HG03196 (cell line): ENCODE data around the gene HAGH.
A peak's percentile ranks its signal among the peaks of the same experiment; 100 is the strongest.

Experiments
- ATAC-seq: cut with Tn5 transposase; IDR thresholded peaks from one replicate; pipeline ENCODE4 v1.9.1; 2021; ENCODE audit not compliant: unreplicated experiment

The HAGH gene

DNA sequence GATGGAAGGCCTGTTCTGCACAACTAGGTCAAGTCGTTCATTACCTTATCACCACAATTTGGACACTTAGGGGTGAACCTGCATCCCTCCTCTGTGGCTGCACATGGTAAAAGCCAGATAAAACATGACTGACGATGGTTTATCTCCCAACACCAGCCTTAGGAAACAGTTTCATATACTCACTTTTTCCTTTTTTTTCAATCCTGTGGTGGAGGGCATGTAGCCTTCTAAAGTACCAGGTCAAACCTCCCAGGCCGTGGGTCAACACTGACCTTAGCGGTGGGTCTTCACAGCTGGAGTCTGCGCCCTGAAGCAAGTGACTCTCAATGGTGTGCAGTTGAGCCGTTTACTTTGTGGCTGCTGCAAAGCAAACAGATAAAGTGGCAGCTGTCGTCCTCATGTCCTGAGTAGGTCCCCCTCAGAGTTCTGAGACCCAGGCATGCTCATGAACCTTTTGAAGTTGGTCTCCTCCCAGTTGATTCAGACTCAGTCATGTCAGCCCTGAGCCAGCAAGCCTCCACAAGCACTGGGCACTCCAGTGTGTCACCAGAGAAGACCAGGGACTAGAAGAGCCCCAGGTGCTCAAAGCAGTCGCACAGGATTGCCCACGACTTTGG is 6.3 kb upstream of the HAGH start:
- no peak for ATAC-seq

DNA sequence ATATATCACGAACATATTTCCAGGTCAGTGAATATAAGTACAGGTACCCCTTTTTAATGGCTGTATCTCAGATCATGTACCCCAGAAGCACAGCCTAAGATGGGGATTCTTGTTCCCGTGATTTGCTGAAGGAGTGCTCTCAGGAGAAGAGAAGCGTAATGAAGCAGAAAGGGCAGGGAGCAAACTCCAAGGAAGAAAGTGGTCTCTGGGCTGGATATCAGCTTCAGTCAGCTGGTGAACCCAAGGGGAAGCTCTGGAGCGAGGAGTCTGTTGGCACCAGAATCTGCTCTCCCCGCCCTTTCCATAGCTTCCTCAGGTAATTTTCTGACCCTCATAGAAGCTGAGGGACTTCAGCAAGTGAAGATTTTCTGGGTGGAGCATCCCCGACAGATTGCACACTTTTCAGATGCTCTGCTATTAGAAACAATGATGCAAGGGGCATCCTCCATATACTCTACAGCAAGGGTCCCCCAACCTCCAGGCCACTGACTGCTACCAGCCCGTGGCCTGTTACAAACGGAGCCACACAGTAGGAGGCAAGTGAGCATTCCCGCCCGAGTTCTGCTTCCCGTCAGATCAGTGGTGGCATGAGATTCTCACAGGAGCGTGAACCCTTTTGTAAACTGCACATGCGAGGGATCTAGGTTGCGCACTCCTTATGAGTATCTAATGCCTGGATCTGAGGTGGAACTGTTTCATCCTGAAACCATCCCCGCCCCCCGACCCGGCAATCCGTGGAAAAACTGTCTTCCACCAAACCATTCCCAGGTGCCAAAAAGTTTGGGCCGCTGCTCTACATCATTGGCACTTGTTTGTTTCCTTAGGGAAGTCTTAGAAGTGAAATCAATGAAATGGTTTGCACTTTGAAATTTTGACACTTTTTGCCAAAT is 4.8 kb upstream of the HAGH start:
- no peak for ATAC-seq

DNA sequence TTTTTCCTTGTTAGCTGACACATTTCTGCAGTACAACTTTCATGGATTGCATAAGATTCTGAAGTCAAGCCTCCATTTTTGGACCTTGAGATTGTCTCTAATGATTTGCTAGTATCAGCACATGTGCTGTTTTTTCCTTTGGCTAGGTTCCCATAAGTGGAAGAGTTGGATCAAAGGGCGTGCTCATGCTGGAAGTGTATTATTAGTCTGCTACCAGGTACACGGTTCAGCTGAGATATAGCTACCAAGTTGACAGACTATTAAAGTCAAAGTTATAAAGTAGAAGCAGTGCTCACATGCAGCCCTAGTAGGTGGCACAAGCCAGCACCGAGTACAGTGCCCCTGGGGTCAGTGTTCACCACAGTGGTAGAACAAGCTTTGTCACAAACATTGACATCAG is 3.6 kb upstream of the HAGH start:
- no peak for ATAC-seq

DNA sequence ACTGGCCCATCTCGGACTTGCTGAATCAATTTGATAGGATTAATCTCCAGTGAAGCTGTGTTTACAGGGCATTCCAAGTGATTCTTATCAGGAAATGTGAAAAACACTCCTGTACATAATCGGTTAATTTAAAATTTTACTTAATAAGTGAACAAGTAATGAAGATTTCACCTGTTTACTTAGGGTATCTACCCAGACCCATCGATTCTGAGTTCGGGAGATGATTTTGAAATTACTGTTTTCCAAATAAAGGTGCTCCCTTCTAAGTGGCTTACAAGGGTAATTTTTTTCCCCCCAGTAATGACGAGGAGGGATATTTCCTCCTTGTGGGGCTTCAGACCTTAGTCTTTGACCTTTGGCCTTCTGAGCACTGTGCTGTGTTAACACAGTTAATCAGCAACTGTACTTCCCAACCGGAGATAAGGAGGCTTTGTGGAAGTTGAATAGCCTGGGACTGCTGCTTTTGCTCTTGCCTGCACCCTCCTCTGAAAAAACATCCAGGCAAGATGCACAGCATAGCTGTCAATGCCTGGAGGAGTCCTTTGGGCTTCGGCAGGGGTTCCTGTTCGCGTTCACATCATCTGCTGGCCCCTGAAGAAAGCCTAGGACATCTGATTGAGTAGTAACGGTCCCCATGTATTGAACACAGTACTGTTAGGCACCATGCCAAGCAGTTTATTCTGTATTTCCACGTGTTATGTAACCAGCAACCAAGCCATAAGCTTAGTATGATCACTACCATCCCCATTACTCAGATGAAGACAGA is 2.2 kb upstream of the HAGH start:
- ATAC-seq = no peak

DNA sequence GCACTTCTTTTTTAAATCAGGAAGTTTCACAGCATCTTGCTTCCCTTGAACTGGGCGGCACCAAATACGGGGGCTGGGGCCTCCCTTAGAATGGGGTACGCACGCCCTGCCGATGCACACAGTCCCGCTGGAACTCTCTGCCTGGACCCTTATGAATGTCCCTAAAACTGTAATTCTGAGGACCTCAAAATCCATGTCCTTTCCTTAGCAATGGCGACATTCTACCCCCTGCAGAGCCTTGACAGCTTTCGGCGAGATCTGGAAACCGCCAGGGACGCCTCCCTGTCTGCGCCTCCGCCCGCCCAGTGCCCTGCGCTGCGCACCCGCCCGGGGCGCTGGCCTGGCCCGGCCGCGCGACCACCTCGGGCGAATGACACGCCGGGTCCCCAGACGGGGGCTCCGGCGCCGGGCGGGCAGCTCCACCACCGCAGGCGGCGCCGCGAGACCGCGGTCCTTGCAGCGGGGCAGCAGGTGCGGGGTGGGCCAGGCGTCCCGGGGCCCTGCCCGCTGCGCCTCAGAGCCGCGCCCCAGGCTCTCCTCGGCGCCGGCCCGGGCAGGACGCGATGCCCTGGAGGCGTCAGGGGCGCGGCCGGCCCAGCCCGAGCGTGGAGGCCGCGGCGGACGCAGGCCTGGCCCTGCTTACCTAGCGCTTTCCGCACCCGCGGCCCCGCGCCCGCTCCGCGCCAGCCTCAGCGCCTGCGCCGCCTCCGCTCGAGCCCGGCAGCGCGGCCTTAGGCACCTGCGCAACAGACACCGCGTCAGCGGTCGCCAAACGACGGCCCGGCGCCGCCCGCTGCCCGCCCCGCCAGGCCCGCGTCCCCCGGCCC is 548 bp downstream of the HAGH start:
- peak; percentile 44 for ATAC-seq

DNA sequence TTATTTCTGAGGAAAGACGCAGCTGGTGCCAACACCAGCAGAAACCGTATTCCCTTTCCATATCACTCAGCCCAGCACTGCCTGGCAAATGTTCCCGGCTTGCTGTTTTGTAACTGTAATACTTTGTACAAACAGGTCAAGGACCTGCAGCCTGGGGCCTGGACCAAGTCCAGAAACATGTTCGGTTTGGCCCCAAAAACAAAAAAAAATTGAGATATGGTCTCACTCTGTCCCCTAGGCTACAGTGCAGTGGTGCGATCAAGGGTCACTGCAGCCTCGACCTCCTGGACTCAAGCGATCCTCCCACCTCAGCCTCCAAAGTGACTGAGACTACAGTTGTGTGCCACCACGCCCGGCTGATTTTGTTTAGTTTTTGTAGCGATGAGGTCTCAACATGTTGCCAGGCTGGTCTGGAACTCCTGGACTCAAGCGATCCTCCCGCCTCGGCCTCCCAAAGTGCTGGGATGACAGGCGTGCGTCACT is 1.2 kb downstream of the HAGH start:
- no peak for ATAC-seq

DNA sequence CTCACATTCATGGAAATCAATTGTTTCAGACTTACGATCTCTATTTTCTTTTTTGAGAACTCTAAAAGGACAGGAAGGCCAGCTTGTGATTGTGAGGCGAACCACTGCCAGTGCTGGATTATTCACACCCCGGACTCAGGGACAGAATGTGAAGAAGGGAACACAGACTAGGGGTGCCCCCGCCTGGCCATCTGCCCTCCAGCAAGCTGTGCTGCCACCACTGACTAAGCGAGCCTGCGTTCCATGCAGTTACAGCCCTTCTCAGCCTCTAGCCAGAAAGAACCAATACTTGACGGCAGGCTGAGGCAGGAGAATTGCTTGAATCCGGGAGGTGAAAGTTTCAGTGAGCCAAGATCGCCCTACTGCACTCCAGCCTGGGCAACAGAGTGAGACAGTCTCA is 2.8 kb downstream of the HAGH start:
- no peak for ATAC-seq

DNA sequence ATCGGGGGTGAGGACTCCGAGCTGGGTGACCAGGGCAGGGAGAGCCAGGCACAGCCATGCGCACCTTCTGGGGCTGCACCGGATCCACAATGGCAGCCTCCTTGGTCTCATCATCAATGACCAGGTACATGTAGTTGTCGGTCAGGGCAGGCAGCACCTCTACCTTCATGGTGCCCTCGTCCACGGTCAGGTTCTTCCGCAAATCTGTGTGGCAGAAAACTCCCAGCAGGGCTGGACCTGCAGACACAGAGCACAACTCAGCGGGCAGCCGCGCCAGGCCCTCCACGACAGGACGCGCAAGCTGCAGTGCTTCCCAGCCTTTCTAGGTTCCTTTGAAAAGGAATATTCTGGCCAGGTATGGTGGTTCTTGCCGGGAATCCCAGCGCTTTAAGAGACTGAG is 3.8 kb downstream of the HAGH start:
- no peak for ATAC-seq

DNA sequence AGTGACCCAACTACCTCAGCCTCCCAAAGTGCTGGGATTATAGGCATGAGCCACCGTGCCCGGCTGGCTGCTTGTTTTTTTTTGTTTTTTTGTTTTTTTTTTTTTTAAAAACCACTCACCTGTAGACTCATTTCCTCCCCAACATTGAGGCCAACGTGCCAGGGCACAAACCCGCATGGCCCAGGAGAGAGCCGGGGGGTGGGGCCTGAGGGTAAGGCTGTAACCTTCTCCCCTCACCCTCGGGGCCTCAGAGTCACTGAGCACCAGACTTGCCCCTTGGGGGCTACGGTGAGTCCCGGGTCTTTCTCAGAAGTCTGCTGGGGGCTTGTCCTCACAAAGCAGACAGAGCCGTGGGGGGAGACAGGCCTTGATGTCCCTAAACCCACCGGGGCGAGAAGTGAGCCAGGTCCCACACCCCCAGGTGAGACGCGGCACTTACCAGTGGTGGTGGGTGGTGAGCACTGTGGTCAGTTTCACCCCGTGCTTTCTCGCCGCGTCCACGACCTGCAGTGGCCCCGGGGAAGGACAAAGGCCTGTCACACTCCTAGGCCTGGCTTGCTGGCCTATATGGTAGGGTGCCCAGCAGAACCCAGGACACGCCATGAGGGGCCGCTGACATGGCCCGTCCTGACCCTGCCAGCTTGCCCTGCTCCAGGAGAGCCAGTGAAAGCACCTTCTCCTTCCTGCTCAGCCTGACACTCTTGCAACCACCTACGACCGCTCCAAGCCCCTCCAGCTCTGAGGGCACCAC is 4.6 kb downstream of the HAGH start:
- no peak for ATAC-seq

DNA sequence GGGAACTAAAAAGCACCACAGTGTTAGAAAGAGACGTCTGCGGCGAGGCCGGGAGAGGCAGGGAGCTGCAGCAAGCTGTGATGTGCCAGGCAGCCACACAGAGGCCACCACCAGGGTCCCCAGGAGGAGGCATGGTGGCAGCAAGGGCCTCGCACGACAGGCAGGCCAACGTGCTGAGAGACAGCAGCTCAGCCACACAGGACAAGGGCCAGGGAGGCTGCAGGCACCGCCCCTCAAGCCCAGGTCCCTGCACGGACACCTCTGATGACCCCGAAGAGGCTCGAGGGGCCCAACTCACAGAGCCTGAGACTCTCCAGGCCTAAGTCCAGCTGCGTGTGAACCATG is 5.7 kb downstream of the HAGH start:
- no peak for ATAC-seq

DNA sequence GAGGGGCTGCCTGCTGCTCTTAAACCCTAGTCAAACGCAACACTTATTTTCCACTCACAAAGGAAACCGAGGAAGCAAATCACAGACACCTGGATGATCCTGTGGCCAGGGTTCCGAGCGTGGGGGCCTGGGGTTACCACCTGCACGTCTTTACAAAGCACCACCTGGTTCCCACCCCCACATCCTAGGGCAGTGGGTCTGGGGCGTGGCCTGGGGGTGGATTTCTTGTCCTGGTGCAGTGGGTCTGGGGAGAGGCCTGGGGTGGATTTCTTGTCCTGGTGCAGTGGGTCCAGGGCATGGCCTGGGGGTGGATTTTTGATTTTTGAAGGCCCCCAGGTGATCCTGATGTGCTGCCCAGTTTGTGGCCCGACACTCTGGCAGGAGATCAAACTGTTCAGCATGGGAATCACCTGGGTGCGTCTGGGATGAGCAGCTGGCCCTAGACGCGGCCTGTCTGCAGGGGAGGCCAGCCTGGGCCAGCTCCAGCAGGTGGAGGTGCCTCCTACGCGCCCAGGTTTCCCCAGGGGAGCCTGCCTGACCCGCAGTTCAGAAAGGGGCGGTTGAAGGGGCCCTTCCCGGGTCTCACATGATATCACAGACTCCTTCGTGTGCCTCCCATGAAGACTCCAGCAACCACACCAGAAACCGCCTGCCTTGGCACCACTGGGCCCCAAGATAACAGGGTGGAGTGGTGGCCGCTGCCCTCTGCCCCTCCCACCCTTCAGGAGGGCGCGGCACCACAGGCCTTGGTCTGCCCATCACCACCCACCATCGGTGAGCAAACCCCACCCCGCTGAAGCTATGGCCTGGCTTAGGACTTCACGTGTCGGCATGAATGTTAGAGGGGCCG is 6.3 kb downstream of the HAGH start:
- no peak for ATAC-seq

DNA sequence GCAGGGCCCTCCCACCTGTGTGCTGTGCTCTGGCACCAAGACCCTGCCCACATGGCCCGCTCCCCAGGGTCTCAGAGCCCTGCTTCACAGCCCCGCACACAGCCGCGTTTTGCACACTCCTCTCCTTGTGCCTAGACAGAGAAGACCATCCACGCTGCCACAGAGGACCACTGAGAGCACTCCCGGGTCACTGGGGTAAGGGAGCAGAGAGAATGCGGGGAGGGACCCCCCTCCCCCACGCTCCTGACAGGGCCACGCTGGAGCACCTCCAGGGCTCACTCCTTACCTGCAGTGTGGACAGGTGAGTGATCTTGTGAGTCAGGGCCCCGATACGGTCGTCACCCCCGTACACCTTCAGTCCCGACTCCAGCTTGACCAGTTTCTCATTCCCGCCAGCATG is 7.0 kb downstream of the HAGH start:
- no peak for ATAC-seq

DNA sequence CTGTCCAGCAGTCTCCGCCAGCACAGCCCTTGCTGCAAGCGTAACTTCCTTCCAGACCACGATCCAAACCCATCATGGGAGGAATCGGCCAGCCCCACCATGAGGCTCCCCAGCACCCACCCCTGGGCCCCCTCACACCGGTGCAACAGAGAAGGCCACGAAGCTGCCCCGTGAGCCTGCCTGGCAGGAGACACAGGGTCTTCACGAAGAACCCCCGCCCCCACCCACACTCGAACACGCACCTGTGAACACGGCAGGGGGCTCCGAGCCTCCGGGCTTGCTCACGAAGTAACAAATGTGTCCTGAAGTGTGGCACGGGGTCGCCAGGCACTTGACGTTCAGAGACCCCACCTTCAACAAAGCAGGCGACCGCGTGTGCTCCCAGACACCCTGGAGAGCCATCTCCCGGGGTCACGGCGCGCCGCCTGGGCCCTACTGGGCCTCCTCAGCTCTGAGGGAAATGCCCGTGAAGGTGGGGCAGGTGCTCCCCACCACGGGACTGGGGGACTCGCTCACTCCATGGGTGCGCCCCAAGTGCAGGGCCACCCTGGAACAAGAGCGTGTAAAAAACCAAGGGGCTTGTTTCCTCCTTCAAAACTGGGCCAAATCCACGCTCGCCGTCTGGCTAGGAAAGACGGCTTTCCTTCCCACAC is 7.6 kb downstream of the HAGH start:
- ATAC-seq = no peak

DNA sequence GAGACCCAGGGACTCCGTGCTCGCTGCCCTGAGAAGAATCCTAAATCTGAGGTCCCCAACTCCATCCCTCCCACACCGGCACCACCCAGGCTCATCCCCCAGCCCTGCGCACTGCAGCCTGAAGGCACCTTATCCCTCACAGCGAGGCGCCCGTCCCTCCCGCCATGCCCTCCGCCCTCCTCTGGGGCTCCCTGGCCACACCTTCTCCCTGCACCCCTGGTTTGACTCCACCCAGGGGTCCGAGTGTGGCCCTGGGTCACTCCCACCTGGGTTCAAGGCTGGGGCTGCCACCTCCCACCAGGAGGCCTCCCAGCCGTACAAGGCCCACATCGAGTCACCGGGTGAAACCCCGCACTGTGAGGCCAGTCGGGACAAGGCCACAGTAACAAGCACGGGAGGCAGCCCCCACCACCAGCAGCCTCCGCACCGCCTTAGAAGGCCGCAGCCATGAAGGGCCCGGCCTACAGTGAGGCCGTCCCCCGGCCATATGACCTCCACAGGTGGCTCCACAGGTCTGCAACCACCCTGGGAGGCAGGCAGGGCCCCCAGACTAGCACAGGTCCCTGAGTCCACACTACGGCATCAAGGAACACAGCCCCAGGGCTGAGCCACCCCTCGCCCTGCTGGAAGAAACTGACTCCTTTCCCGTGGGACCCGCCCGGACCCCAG is 8.3 kb downstream of the HAGH start:
- no peak for ATAC-seq

DNA sequence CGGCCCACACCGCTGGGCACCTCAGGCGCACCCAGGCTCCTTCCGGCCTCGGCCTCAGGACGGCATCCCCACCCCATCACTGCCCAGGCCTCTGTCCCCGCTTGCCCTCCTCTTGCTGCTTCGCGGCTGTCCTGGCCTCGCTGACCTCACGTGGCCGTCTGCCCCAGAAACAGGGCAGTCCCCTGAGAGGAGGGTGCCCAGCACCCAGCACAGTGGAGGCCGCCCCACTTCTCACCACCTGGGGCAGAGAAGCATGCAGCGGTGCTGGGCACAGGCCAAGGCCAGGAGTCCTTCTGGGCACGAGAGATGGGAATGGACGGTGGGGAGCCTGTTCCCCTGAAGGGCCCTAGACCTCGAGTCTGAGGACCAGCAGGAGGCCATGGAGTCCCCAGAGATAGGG is 8.9 kb downstream of the HAGH start:
- ATAC-seq = no peak

DNA sequence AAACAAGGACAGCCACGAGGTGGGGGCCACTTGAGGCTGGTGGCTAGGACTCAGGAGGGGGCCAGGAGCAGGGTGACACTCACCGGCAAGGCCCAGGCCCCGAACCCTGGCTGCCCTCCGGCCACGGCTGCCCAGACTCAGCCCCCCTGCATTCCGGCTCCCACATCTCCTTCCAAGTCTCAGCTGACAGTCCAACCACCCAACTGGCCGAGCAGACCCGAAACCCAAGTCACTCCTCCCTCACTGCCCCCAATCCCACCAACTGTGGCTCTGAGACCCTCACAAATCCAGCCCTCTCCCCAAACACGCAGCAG is 9.4 kb downstream of the HAGH start:
- ATAC-seq = no peak

DNA sequence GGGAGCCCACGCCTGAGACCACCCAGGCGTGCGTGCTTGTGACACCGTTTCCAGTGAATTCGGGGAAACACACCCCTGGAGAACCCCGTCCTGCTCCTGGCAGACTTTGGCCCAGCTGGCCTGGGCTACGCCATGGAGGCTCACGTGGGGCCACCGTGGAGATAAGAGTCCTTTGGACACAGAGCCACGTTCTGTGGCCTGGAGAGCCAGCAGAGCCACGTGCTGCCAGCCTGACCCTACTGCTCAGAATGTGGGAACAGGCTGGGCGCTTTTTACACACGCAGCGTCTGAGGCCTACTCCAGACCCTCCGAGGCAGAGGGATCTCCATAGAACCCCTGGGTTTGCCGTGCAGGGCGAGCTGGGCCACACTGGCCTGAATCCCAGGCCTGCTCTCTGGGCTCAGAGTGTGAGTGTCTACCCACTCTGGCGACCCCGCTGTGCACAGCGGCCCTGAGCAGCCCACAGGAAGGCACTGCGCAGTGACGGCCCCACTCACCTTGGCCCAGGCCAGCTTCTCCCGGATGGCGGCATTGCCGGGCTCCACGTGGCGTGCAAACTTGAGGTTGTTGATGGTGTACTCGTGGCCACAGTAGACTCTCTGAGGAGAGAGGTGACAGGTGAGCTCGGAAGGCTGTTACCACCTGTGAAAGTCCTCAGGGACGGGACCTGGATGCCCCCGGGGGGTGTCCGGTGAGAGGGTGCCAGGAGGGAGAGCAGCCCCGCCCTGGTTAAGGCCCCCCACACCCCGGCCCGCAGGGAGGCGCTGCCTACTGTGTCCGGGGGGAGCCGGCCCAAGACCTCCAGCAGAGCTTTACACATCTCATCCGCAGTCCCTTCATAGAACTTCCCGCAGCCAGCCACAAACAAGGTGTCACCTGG is 10.0 kb downstream of the HAGH start:
- ATAC-seq = no peak

DNA sequence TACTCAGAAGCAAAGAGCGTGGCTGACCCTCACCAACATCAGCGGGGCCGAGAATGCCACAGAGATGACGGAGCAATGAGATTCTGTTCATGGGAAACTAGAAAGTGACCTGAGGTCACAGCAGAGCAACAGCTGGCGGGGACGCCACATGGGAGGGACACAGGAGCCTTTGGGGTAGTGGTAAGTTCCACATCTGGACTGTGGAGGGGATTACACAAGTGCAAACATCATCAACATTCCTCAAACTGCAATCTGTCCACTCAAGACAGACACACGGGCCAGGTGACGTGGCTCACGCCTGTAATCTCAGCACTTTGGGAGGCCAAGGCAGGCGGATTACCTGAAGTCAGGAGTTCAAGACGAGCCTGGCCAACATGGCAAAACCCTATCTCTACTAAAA is 11.2 kb downstream of the HAGH start:
- ATAC-seq = no peak
